PFSK-1 (cell line): ENCODE results near the gene MINDY4B.

Source experiments
- POLR2AphosphoS5 ChIP-seq: IDR thresholded peaks from 2 replicates; pipeline ENCODE4 v1.6.1; 2012; ENCODE audit warnings: low read depth, mild to moderate bottlenecking, control low read depth, low read length, moderate library complexity
- REST ChIP-seq, 2 experiments: IDR thresholded peaks; 2 replicates each; pipeline versions ENCODE4 v1.6.1 to v1.8.0; 2011 to 2012; ENCODE audit warnings: low read depth in 2 of 2, low read length in 2 of 2, control low read depth in 1 of 2, inconsistent platforms in 1 of 2, mild to moderate bottlenecking in 1 of 2, moderate library complexity in 1 of 2; ENCODE audit not compliant: insufficient read depth in 1 of 2
- SIN3A ChIP-seq: IDR thresholded peaks from 2 replicates; pipeline ENCODE4 v1.6.1; 2012; ENCODE audit warnings: mild to moderate bottlenecking, low read length, moderate library complexity, borderline replicate concordance; ENCODE audit not compliant: insufficient read depth
- TAF1 ChIP-seq: IDR thresholded peaks from 2 replicates; pipeline ENCODE4 v1.6.1; 2012; ENCODE audit warnings: low read length, control low read depth, borderline replicate concordance; ENCODE audit not compliant: insufficient read depth

GRCh38 chr3:150876611-150877265 is 28.5 kb downstream of the MINDY4B start:
- TF ChIP-seq TAF1 (no peak), POLR2AphosphoS5 (no peak), REST (IDR thresholded peaks at IDR 0.05; ENCODE audit: insufficient read depth in 1 of 2, low read depth in 2 of 2, low read length in 2 of 2) (no peak), SIN3A (no peak)
